AG08395 (cell line): ENCODE measurements around the gene KLF9.

Experiments
- DNase-seq: peaks from one replicate; pipeline ENCODE4 v3.0.0; 2012; ENCODE audit warnings: mixed read lengths, low spot score

KLF9 gene

DNA sequence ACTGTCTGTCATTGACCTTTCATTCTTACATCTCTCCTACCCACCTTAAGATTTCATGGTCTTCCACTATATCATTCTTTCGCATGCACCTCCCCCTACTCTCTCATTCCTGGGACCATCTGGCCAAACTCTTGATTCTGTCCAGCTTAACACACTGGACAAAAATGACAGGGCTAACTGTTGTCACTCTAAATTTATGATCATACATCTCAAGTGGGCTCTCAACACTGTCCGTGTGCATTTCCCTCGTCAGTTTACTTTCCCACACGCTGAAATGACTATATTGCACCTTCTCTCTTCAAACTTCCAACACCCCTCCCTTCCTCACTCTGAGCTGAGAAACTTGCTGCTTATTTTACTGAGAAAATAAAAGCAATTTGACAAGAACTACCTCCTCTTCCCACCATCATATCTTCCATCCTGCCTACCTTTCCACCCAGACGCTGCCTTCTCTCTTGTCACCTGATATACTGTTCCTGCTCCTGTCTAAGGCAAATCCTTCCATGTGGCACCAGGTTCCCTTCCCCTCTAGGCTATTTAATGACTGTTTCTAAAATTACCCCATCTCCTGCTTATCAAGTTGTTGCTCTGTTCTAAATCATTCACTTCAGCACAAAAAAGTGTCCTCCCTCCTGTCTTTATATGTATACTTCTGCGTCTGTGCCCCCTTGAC lies 8.1 kb upstream of the KLF9 start:
- DNase-seq: no peak

DNA sequence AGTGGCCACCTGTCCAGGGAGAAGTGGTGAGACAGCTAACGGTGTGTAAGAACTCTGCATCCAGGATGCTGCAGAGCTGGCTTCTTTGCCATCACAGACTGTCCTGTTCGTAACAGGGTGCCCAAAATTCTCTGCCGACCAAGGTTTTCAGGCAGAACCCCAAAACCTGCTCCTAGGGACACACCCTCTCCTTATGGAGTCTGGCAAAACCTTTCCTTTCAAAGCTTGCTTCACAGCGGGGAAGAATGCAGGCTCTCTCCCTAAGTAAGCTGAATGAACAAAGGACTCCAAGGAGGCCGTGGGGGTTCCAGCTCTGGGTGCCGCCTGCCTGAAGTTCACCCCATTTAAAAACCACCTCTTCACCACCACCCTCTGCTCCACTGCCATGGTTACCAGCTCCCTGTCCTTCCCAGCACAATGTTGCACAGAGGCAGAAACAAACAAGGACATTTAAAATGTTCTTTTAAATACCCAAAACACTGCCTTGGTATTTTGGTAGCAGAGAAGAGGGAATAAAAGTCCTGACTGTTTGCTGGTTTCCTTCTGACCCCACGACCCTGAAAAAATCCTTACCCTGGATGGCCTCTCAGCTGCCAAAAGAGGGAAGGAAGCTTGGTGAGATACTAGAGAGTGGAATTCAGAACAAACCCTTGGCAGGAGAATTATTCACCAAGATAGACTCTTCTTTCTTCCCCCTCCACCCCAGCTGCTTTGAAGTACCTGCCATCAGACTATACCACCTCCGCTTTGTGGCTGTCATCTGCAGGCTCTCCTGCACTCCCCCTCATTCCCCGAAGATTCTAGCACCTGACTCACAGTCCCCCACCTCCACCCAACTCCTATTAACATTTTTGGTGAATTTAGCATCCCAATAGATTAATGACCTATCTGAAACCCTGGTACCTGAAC lies 7.1 kb upstream of the KLF9 start:
- peak; percentile 37 for DNase-seq

DNA sequence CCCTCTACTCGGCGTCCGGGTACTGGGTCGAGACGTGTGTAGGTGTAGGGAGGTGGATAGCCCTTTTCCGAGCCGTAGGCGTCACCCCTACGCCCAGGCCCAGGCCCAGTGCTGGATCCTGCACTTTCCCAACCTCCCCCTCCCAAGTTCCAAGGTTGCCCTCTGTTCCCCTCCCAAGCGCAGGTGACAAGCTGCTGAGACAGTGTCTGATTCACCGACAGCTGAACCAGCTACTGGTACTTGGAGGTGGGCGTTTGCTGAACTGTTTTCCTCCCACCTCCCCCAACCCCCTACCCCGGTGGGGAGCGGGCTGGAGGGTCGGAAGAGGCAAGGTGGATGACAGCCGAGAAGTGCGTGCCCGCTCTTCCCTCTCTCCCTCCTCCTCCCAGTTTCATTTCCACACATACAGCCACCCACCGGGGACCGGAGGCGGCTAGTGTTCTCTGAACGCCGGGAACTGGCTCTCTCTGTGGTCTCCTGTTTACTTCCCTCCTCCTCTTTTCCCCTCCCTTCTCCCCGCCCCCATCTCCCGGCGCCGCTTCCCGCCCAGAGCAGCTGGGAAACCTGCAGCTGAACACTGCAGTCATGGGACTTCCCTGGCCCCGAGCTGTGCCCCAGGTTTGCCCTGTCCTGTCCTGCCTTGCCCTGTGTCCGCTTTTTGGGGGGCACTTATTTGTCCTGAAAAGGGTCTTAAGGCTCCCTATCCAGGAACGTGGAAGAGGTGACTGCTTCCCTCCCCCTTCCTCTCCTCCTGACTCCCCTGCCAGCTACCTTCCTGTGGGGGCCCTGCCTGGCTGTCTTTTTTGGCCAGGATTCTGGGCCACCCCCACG lies 6.2 kb upstream of the KLF9 start:
- DNase-seq: peak; percentile 57

DNA sequence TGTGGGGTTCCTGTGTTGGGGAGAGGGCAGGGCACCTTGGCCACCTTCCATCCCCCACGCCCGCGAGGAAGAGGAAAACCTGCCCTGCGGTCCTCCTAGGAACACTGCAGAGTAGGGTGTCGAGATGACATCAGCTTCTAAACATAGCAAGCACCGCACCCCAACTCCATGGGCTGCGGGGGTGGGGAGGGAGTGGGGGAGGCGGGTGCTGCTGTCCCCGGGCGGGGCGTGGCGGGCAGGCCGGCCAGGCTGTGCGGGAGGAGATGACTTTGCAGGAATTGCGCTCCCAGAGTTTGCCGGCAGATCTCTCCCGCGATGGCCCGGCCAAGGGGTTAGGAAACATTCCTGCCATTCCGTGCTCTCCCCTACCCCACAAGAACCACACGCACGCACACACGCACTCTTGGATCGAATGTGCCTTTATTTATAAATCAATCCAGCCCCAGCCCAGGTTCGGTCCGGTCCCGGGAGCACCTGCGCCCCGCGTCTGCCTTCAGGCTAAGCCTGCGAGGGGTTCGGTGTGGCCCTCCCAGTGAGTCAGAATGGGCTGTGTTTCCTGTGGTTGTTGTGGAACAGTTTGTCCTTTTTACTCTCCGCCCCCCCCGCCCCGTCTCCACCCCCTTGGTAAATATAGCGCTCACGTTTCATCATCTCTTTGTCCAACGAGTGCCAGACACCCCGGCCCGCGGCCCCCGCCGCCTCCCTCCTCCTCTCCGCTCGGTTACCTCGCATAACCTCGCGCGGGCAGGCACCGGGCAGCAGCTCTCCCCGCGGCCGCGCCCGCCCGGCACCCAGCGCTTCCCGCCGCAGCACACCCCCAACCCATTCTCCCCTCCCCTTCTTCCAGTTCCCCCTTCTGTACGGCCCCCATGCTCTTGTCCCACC lies 5.3 kb upstream of the KLF9 start:
- DNase-seq: peak; percentile 92

DNA sequence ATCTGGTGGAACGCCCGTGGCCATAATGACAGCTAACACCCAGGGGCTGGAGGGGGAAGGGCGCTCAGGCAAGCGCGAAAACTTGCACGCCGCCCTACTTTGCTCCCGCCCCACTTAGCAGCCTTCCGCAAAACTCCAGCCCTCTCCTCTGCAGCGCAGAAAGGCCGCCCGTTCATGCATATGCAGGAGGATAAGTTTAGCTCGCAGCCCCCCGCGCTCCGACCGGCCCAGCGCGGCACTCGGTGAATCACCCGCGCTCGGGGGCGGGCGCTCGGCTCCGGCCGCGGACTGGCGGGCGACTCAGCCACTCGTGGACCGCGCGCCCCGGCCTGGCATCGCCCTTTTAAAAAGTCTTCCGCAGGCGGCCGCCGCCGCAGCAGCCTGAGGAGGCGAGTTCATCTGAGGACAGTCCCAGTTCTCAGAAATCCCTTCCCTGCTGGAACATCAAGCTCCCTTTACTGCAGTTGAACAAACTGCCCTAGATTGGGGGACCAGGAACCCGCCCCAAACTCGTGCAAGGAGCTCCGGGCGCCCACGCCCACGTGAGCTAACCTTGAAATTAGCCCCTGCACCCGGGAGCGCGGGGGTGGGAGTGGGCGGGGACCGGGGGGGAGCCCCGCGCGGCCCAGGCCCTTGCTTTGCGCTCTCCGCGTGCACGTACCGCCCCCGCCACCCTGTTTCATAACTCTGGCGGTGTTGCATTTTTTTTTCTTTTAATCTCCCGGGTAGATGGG lies 4.5 kb upstream of the KLF9 start:
- DNase-seq: peak; percentile 91

DNA sequence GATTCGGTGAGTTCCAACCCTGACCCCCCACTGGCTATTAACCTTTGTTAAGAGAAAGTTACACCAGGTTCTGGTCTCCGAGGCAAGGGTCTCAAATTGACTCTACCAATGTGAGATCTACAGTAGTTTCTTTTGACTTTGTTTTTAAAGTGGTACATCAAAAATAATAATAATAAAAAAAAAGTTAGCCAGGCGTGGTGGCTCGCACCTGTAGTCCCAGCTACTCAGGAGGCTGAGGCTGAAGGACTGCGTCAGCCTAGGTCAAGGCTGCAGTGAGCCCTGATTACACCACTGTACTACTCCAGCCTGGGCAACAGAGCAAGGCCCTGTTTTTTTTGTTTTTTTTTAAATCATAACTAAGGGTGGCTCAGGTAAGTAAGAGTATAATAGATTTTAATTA lies 1.0 kb upstream of the KLF9 start:
- no peak for DNase-seq

DNA sequence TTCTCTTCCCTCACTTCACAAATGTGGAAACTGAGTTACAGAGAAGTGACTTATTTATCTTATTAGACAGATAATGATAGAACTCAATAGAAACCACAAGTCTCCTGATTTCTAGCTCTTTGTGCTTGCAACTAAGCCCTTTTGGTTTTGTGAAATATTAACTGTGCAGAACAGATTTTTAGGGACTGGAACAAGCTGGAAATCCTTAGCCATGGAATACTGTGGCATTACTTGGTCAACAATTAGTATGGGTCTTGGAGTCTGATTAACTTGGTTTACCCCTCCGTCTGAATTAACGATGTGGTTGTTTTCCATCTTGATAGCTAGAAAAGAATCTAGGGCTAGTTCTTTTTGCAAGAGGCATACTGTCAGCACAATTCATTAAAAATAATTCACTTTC lies 584 bp upstream of the KLF9 start:
- no peak for DNase-seq

DNA sequence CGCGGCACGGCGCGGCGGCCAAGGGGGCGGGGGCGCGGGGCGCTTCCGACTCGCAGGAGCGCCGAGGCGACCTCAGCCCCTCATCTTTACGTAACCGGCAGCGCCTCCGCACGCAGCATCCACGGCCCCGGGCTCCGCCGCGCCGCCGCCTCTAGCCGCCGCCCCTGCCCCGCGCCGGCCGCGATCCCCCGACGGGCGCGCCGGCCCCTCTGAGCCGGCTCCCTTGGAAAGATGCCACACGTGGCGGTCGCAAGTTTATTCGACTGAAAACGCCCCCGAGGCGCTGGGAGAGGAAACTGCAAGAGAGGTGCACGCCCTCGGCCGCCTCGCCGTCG lies 1.0 kb downstream of the KLF9 start:
- DNase-seq: peak; percentile 30

DNA sequence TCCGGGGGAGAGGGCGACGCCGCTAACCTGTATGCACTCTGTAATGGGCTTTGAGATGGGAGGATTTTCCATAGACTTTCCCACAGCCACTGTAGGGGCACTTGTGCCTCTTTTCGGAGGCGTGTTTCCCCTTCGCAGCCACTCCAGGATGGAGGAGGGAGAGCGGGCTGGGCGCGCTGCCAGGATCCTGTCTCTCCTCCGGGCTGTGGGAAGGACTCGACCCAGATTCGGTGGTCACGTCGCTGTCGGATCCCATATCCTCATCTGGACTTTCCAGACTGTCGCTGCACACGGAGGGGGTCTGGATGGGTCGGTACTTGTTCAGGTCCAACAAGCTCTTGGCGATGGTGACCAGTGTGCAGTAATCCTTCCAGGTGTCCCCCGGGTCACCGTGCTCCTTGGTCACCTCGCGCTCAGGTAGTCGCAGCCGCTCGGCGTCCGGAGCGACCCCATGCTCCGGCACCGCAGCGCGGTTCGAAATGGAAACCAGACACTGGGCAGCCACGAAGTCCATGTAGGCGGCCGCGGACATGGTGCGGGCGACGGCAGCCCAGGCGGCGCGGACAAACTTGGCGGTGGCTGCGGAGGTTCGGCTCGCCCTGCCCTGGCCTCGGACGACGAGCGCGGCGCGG lies 1.5 kb downstream of the KLF9 start:
- DNase-seq: peak; percentile 62

DNA sequence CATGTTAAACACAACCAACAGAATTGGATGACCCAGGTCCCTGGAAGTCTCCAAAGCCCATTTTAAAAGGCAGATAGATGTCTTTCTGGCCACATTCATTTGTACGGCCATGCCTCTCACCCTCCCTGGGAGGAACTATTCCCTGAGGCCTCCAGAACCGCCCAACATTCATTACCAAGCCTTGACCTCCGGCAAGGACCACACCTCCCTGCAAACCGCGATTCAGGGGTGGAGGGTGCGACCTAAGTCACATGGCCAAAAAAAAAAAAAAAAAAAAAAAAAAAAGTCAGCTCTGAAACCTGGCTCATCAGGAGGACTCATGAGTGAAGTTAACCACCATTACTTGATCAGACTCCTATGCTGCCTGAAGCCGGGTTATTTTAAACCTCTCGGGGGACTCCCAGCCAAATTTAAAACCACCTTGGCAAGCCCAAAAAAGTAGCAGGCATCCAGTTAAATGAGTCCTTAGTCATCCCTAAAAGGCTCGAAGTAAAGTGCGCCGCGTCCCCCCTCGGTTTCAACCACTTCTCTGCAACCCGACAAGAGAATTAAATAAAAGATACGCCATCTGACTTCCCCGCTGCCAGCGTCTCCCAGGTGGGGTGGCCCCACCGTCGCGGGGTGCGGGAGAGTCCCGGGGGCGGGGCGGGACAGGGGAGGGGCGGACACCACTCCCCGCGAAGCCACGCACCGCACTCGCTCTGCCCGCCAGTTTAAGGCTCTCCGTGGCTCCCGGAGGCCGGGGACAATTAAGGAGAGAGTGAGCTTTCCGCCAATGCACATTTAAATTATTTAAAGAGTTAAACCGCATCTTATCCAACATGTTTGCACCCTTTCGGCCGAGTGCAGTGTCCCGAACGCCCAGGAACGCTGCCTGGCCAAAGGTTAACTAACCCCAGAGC lies 2.3 kb downstream of the KLF9 start:
- peak; percentile 82 for DNase-seq

DNA sequence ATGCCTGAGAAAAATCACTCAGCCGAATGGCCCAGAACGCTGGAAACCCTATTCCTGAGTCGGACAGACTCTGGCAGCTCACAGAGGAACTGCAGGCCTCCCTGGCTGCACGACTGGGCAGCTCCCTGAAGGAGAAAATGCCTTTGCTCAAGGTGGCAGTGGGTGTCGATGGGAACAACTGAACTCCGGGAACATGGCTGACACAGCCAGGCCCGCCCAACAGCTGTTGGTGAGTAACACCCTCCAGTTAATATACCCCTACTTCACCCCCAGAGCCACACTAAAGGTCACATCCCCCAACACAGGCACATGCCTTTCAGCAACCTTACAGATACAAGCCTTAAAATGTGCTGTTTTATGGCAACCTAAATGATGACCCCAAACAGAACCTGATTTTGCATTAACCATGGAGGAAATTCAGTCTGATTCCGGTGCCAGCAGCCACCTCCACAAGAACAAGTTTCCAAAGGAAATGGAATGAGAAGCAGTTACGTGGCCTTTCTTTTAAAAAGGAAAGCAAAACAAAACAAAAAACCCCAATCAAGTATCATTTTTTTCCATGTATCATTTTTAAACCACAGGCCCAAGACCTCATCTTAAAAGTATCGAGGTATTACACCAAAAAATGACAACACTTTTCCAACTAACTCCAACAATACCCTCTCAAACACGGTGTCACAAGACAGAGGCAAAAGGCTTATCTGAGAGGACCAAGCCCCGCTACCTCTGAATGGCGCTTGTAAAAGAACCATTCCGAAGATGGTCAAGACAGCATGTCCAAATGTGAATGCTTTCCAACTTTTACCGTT lies 3.1 kb downstream of the KLF9 start:
- DNase-seq: peak; percentile 63

DNA sequence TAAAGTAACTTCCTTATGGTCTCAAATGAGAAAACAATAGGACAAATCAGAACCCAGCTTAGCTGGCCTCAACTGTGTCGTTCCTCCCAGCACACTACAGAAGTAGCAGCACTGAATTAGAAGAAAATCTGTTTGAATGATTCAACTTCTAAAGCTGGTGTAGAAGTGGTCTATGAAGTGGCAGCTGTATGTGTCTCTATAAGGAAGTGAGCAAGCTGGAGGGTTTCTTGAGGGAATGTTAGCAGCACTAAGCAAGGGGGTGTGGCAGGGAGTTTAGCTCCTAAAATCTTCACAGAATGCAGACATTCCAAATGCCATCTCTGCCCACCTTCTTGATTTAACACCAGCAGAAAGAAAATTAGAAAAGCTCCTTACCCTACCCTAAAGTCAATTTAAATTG lies 4.1 kb downstream of the KLF9 start:
- DNase-seq: peak; percentile 8

DNA sequence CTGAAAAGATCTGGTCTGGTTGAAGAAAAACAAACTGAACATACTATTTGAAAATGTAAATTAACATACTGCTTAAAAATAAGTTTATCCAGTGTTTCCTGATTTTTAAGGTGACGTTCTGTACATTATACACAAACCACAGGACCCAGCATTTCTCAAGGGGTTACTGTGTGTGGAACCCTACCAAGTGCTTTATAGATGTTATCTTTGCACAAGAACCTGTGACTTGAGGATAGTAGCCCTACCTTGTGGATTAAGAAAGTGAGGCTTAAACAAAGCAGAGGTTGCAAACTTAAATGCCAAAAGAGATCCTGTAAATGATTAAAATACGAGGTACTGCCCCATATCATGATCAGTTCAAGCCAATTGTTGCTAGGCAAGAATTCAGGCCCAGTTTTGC lies 4.7 kb downstream of the KLF9 start:
- no peak for DNase-seq

DNA sequence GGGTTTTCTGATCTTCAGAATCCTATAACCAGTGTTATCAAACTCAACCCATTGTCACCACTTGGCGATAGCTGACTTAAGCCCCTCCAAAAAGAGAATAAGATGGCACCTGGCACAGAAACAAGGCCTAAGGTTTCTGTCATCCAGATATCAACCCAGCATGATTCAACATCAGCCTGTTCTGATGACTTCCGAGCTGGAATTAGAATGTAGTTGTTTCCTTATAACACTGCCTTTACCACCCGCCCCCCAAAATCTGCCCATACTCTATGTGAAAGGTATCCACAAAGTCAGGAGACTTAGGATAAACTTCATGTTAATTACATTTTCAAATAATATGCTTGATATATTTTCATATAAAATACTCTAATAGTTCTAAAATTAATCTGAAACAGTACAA lies 5.2 kb downstream of the KLF9 start:
- DNase-seq: no peak

DNA sequence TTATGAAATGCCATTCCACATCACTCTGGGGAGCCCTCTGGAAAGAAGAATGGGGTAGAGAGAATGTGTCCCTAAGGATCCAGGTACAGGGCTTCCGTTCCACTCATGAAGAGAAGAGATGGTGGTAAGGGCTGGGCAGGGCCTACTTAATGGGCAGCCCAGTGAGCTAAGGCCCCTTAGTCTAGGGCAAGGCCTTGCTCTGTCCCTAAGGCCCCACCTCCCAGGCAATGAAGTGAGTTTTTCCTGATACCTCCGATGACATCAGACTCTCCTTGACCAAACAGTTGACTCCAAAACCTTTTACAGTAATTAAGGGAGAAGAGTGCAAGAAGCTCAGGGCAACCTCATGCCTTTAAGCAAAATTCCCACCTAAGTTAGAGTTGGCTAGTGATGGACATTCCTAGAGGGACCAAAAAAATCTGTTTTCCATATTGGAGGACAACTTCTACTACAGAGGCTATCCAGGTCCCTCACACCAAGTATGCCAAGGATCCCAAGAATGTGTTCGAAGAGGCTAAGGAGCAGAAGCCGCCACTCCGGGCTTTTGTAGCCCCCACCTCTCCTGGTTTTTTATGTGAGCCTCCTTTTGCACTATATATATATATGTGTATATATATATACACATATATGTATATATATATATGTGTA lies 5.9 kb downstream of the KLF9 start:
- no peak for DNase-seq

DNA sequence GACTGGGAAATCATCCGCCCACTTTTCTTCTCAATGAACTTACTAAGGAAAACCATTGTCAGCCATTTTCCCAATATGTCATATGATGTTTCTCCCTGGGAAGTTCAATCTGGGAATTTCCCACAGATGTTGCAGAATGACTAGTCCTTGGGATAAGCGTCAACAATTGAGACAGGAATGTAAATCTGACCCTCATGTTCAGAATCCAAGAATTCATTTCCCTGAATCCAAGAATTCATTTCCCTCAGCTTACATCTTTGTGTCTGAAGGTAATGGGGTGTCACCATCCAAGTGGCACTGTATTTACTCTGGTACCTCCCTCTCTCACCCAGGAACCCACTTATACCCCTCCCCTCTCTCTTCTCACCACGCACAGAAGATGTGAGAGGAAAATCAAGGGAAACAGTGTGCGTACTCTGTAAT lies 7.4 kb downstream of the KLF9 start:
- DNase-seq: peak; percentile 76

DNA sequence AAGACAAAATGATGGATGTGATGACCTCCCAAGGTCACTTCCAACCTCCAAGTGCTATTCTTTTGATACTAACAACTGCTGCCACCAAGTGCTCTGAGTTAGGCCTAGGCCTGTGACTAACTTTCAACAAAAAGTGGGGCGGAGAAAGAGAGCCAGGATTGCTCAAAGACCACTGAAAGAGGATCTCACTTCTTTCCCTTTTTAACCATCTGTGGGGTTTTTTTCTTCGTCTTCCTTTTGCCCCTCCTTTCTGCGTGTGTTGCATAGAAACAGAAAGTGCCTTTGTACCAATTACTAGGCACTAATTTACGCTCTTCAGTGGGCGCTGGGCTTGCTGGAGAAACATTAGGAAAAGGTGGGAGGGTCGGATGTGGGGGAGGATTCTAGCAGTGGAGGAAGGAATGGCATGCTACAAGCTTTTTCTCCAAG lies 8.0 kb downstream of the KLF9 start:
- DNase-seq: peak; percentile 31

DNA sequence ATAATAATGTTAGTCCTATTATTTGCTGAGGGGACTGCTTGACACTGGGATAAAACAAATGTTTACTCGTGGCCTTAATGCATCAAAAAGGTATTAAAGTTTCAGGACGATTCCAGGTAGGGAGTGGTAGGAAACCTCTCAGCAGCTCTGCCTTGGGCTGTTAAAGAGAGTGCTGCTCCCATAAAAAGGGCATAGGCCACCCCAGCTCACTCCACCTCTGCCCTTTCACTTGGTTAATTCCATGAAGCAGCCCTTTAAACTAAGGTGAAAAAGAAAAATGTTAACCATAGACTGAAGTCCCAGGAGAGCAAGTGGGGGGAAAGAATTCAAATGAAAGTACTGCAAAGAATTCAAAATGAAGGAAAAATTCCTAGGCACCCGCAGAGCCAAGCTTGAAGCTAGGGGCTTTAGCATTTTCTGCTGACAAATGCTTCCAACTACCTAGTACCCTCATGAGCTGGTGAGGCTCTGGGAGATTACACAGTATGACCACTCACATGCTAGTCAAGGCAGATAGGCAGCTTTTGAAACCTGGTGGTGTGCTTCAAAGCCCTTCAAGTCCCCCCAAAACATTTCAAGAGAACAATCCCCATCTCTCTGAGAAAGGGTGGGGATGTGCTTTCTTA lies 8.5 kb downstream of the KLF9 start:
- no peak for DNase-seq
